Measurements from ENCODE around the gene ZNHIT1. TPM values are rescaled to one million over a fixed set of nuclear protein-coding genes. Genes with fewer than 3 reads are reported as not detected.

The ZNHIT1 gene
- total RNA-seq, 4 donors from 2014 or later = 54.6 to 113 (median 77.1) TPM

GRCh38 chr7:101232141-101232850 is 14.3 kb downstream of the ZNHIT1 start:
- no peak for TF ChIP-seq CTCF (IDR thresholded peaks at IDR 0.05)
- DNase-seq (ENCODE audit: low spot score) = no peak
- ATAC-seq (ENCODE audit: low FRiP score) = no peak

GRCh38 chr7:101233907-101234547 is 16.1 kb downstream of the ZNHIT1 start:
- TF ChIP-seq CTCF (IDR thresholded peaks at IDR 0.05) = no peak
- ATAC-seq (ENCODE audit: low FRiP score) (no peak), DNase-seq (ENCODE audit: low spot score) (no peak)

- DNase-seq (ENCODE audit: low spot score) (no peak), ATAC-seq (ENCODE audit: low FRiP score) (no peak)
- no peak for TF ChIP-seq CTCF (IDR thresholded peaks at IDR 0.05)
Measured at GRCh38 chr7:101234636-101235035, 16.7 kb downstream of the ZNHIT1 start.

GRCh38 chr7:101235050-101235449 is 17.1 kb downstream of the ZNHIT1 start:
- DNase-seq (ENCODE audit: low spot score) (no peak), ATAC-seq (ENCODE audit: low FRiP score) (no peak)
- no peak for TF ChIP-seq CTCF (IDR thresholded peaks at IDR 0.05)

- DNase-seq (ENCODE audit: low spot score) (no peak), ATAC-seq (ENCODE audit: low FRiP score) (no peak)
- no peak for TF ChIP-seq CTCF (IDR thresholded peaks at IDR 0.05)
Measured at GRCh38 chr7:101235522-101235921, 17.6 kb downstream of the ZNHIT1 start.

- DNase-seq (ENCODE audit: low spot score) (no peak), ATAC-seq (ENCODE audit: low FRiP score) (no peak)
- no peak for TF ChIP-seq CTCF (IDR thresholded peaks at IDR 0.05)
Measured at GRCh38 chr7:101236292-101236835, 18.4 kb downstream of the ZNHIT1 start.

All from omental fat pad (tissue), 4 donors.